Right ventricle myocardium inferior (tissue), 1 donor: ENCODE data around the gene DDAH2. TPM values are rescaled to one million over a fixed set of nuclear protein-coding genes. Genes with fewer than 3 reads are reported as not detected.
A peak's percentile ranks its signal among the peaks of the same experiment; 100 is the strongest.

Source experiments
- ATAC-seq: fragments of 200-7000 bp; cut with Tn5 transposase; one replicate; pipeline ENCODE4 v1.9.1; 2020; ENCODE audit warnings: mild to moderate bottlenecking, moderate library complexity
- DNase-seq: peaks from one replicate; pipeline ENCODE4 v3.0.0; 2021; ENCODE audit errors: missing footprints
- intact Hi-C: fragments of 100-400 bp; cut with DNase I; formaldehyde crosslinking; loops from one replicate; pipeline ENCODE4 v1.11.0; 2022
- total RNA-seq: library from RNA; stranded (reverse); fragmentation: NEBNext Ultra II Directional; extraction: Animal tissue kit (Norgen Biotek cat#: 25700); gene quantifications from one replicate; pipeline ENCODE4 v1.2.1, GENCODE V29; 2021
- donor health status: DM: no; HTN: yes; CAD: no; lungs with severe emphysema.

The DDAH2 gene
- total RNA-seq, 1 donor from 2014 or later, result 40.6 TPM

GRCh38 chr6:31736021-31736767 lies 7.1 kb upstream of the DDAH2 start, which contains the start of gene CLIC1:
Gene CLIC1, minus strand, starts transcription at chr6:31736530. Its CDS starts 230 bp downstream, at chr6:31736300.
- peak; percentile 93 for DNase-seq
- intact Hi-C loops, result loop anchor here (10.0 kb wide), 1 partner anchor 191 kb away; the partner anchor contains the start of genes ATP6V1G2, DDX39B and NFKBIL1
- ATAC-seq, result peak; percentile 70

- intact Hi-C loops, result loop anchor here (5.0 to 10.0 kb wide), 2 partner anchors 57 to 190 kb away; partner anchors contain the start of genes ATP6V1G2, DDX39B and NFKBIL1
- ATAC-seq (no peak), DNase-seq (peak; percentile 61)
Observed at GRCh38 chr6:31734821-31735406, 5.8 kb upstream of the DDAH2 start.

- DNase-seq (no peak), ATAC-seq (no peak)
- intact Hi-C loops, result loop anchor here (5.0 to 10.0 kb wide), 2 partner anchors 58 to 190 kb away; partner anchors contain the start of genes ATP6V1G2, DDX39B and NFKBIL1
Observed at GRCh38 chr6:31734247-31734820, 5.2 kb upstream of the DDAH2 start.

- intact Hi-C loops, result loop anchor here (5.0 to 10.0 kb wide), 2 partner anchors 59 to 189 kb away; partner anchors contain the start of genes ATP6V1G2, DDX39B and NFKBIL1
- no peak for DNase-seq
- no peak for ATAC-seq
Observed at GRCh38 chr6:31733734-31734133, 4.6 kb upstream of the DDAH2 start.

GRCh38 chr6:31732029-31732428 lies 2.9 kb upstream of the DDAH2 start:
- intact Hi-C loops, result loop anchor here (5.0 to 10.0 kb wide), 2 partner anchors 60 to 187 kb away; partner anchors contain the start of genes ATP6V1G2, DDX39B and NFKBIL1
- ATAC-seq, result no peak
- DNase-seq, result no peak

- peak; percentile 56 for DNase-seq
- intact Hi-C loops, result loop anchor here (2.0 to 10.0 kb wide), 3 partner anchors 28 to 186 kb away; partner anchors contain the start of genes ABHD16A, ATP6V1G2, DDX39B and NFKBIL1
- no peak for ATAC-seq
Observed at GRCh38 chr6:31730631-31731086, 1.6 kb upstream of the DDAH2 start.

- intact Hi-C loops, result loop anchor here (1.0 to 10.0 kb wide), 6 partner anchors 27 to 185 kb away; partner anchors contain the start of genes ABHD16A, ATP6V1G2, DDX39B and LY6G5C
- ATAC-seq, result peak; percentile 91
- peak; percentile 96 for DNase-seq
Observed at GRCh38 chr6:31729979-31730630, 1.0 kb upstream of the DDAH2 start.

- intact Hi-C loops, result loop anchor here (1.0 to 2.0 kb wide), 3 partner anchors 39 to 101 kb away; partner anchors contain the start of gene LY6G5C
- DNase-seq (peak; percentile 95), ATAC-seq (peak; percentile 90)
Observed at GRCh38 chr6:31729515-31729978, 448 bp upstream of the DDAH2 start.

- intact Hi-C loops, result loop anchor here (2.0 kb wide), 2 partner anchors 41 to 47 kb away; partner anchors contain the start of gene LY6G5C
- DNase-seq, result peak; percentile 57
Observed at GRCh38 chr6:31727717-31728671, 1.1 kb downstream of the DDAH2 start.

GRCh38 chr6:31727034-31727716 lies 1.9 kb downstream of the DDAH2 start:
- no peak for ATAC-seq
- intact Hi-C loops, result no loop called here
- peak; percentile 71 for DNase-seq

More at GRCh38 chr6:31727717-31728671, 1.1 kb downstream of the DDAH2 start:
- no peak for ATAC-seq

- DNase-seq, result peak; percentile 68
- intact Hi-C loops, result no loop called here
- no peak for ATAC-seq
Observed at GRCh38 chr6:31725502-31726350, 3.4 kb downstream of the DDAH2 start.

- intact Hi-C loops, result no loop called here
- ATAC-seq (no peak), DNase-seq (peak; percentile 49)
Observed at GRCh38 chr6:31723980-31724691, 5.0 kb downstream of the DDAH2 start.

- intact Hi-C loops, result no loop called here
- ATAC-seq, result no peak
- peak; percentile 49 for DNase-seq
Observed at GRCh38 chr6:31723245-31723979, 5.7 kb downstream of the DDAH2 start, which contains the start of gene MPIG6B. Gene MPIG6B, plus strand, starts transcription at chr6:31723373. Its CDS starts 11 bp downstream, at chr6:31723384.

GRCh38 chr6:31722173-31722572 lies 6.9 kb downstream of the DDAH2 start:
- ATAC-seq (no peak), DNase-seq (no peak)
- intact Hi-C loops, result no loop called here
